Neural progenitor cell (in vitro differentiated cells): ENCODE measurements around the gene STX8. TPM values are rescaled to one million over a fixed set of nuclear protein-coding genes. Genes with fewer than 3 reads are reported as not detected.

Experiments used
- DNase-seq: peaks from one replicate; pipeline ENCODE4 v3.0.0-alpha.2; 2016; ENCODE audit warnings: low spot score
- H2AFZ ChIP-seq: fragments of 200-600 bp; sonication (generic); replicated peaks from 2 replicates; pipeline ENCODE4 v1.6.1; 2016; ENCODE audit warnings: antibody characterized with exemption
- H3F3A ChIP-seq: fragments of 200-600 bp; sonication (generic); 2 replicates; pipeline ENCODE4 v1.6.1; 2016; ENCODE audit warnings: antibody characterized with exemption, low read depth
- H3K27ac ChIP-seq: fragments of 200-600 bp; sonication (generic); 2 replicates; pipeline ENCODE4 v1.5.1; 2016; ENCODE audit warnings: mild to moderate bottlenecking
- H3K27me3 ChIP-seq: fragments of 200-600 bp; sonication (generic); 2 replicates; pipeline ENCODE4 v1.6.1; 2016; ENCODE audit warnings: mild to moderate bottlenecking, moderate library complexity
- H3K36me3 ChIP-seq: fragments of 200-600 bp; sonication (generic); 2 replicates; pipeline ENCODE4 v1.5.1; 2016
- H3K4me1 ChIP-seq: fragments of 200-600 bp; sonication (generic); 2 replicates; pipeline ENCODE4 v1.6.1; 2016; ENCODE audit warnings: mixed run types
- H3K4me2 ChIP-seq: fragments of 200-600 bp; sonication (generic); 2 replicates; pipeline ENCODE4 v1.6.1; 2016
- H3K4me3 ChIP-seq: fragments of 200-600 bp; sonication (generic); 2 replicates; pipeline ENCODE4 v1.5.1; 2016
- H3K79me2 ChIP-seq: fragments of 200-600 bp; sonication (generic); 2 replicates; pipeline ENCODE4 v1.6.1; 2016; ENCODE audit warnings: low read depth
- H3K9ac ChIP-seq: fragments of 200-600 bp; sonication (generic); 2 replicates; pipeline ENCODE4 v1.6.1; 2016
- H3K9me3 ChIP-seq: fragments of 200-600 bp; sonication (generic); 2 replicates; pipeline ENCODE4 v1.5.1; 2016; ENCODE audit warnings: low read depth
- H4K20me1 ChIP-seq: fragments of 200-600 bp; sonication (generic); 2 replicates; pipeline ENCODE4 v1.6.1; 2016; ENCODE audit warnings: low read depth
- H3K27ac Mint-ChIP-seq: 3 replicates; pipeline ENCODE4 v1.8.0; 2021; ENCODE audit warnings: mixed read lengths
- H3K27me3 Mint-ChIP-seq: 2 replicates; pipeline ENCODE4 v1.8.0; 2022; ENCODE audit warnings: low read depth, mild to moderate bottlenecking, inconsistent platforms, moderate library complexity, mixed read lengths; ENCODE audit not compliant: insufficient read depth
- H3K36me3 Mint-ChIP-seq: 3 replicates; pipeline ENCODE4 v1.8.0; 2021; ENCODE audit warnings: mixed read lengths
- H3K4me1 Mint-ChIP-seq: 3 replicates; pipeline ENCODE4 v1.8.0; 2021; ENCODE audit warnings: mixed read lengths
- H3K4me3 Mint-ChIP-seq: 3 replicates; pipeline ENCODE4 v1.8.0; 2021; ENCODE audit warnings: mild to moderate bottlenecking, moderate library complexity, mixed read lengths
- H3K9me3 Mint-ChIP-seq: 3 replicates; pipeline ENCODE4 v1.8.0; 2020; ENCODE audit warnings: mixed read lengths
- EZH2 ChIP-seq: fragments of 200-600 bp; sonication (generic); IDR thresholded peaks from 2 replicates; pipeline ENCODE4 v1.6.1; 2017; ENCODE audit warnings: antibody characterized with exemption, mild to moderate bottlenecking, moderate library complexity
- EZH2phosphoT487 ChIP-seq: fragments of 200-600 bp; sonication (generic); IDR thresholded peaks from 2 replicates; pipeline ENCODE4 v1.6.1; 2017; ENCODE audit warnings: antibody characterized with exemption
- total RNA-seq: library from RNA; depleted of rRNA; stranded (reverse); fragments of >200 nt; gene quantifications from 2 replicates; pipeline ENCODE4 v1.2.3, GENCODE V29; 2015; ENCODE audit warnings: low replicate concordance
- TF ChIP-seq, protein P1 (sequence below): fragments of 200-600 bp; sonication (generic); IDR thresholded peaks from 2 replicates; pipeline ENCODE4 v1.5.1; 2017; ENCODE audit warnings: antibody characterized with exemption, mild to moderate bottlenecking

The STX8 gene
- total RNA-seq, 1 donor from 2014 or later, result 79.7 TPM

DNA sequence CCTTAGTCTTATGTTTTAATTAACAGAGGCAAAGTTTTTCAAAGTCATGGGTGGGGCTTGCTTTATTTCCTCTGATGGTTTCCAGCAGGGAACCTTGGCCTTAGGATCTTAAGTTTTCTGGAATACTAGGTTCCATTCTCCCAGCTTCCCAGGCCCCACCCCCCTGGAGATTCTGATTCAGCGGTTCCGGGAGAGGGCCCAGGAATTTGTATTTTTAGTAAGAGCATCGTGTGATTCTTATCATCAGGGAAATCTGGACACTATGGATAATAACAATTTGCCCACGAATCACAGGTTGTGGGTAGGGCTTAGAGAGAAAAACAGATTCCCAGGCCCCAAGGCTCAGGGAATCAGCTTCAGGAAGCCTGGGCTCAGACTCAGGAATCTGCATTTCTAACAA, 290.7 kb downstream of the STX8 start:
- no peaks in the 10 kb centered on the region for H3K4me1 ChIP-seq
- no peak overlapping the region for H3K4me3 ChIP-seq
- TF ChIP-seq EZH2phosphoT487 (no peak), EZH2 (no peak)
- TF ChIP-seq, protein P1, sequence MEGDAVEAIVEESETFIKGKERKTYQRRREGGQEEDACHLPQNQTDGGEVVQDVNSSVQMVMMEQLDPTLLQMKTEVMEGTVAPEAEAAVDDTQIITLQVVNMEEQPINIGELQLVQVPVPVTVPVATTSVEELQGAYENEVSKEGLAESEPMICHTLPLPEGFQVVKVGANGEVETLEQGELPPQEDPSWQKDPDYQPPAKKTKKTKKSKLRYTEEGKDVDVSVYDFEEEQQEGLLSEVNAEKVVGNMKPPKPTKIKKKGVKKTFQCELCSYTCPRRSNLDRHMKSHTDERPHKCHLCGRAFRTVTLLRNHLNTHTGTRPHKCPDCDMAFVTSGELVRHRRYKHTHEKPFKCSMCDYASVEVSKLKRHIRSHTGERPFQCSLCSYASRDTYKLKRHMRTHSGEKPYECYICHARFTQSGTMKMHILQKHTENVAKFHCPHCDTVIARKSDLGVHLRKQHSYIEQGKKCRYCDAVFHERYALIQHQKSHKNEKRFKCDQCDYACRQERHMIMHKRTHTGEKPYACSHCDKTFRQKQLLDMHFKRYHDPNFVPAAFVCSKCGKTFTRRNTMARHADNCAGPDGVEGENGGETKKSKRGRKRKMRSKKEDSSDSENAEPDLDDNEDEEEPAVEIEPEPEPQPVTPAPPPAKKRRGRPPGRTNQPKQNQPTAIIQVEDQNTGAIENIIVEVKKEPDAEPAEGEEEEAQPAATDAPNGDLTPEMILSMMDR, result no peak
- no peaks in the 10 kb centered on the region for H3K79me2 ChIP-seq
- Mint-ChIP-seq H3K9me3 (no peaks in the 10 kb centered on the region), H3K27ac (no peak overlapping the region), H3K4me1 (peaks cover 15% of the 10 kb centered on the region), H3K36me3 (no peaks in the 10 kb centered on the region), H3K27me3 (peaks cover 7% of the 10 kb centered on the region), H3K4me3 (no peak overlapping the region)
- H3K36me3 ChIP-seq, result no peaks in the 10 kb centered on the region
- no peaks in the 10 kb centered on the region for H4K20me1 ChIP-seq
- no peak overlapping the region for H3K9ac ChIP-seq
- H3K27me3 ChIP-seq, result no peaks in the 10 kb centered on the region
- no peaks in the 10 kb centered on the region for H3F3A ChIP-seq
- no peak overlapping the region for H3K4me2 ChIP-seq
- H2AFZ ChIP-seq, result no peak overlapping the region
- H3K27ac ChIP-seq, result no peak overlapping the region
- no peaks in the 10 kb centered on the region for H3K9me3 ChIP-seq
- no peak for DNase-seq

GRCh38 chr17:9283909-9284308, 291.7 kb downstream of the STX8 start:
- Histone ChIP-seq H3K4me2 (no peak overlapping the region), H3K9me3 (no peaks in the 10 kb centered on the region), H3K27ac (no peak overlapping the region), H3K27me3 (no peaks in the 10 kb centered on the region), H3K4me3 (no peak overlapping the region), H3K79me2 (no peaks in the 10 kb centered on the region), H3F3A (no peaks in the 10 kb centered on the region), H3K9ac (no peak overlapping the region), H3K4me1 (no peaks in the 10 kb centered on the region), H3K36me3 (no peaks in the 10 kb centered on the region), H4K20me1 (no peaks in the 10 kb centered on the region), H2AFZ (no peak overlapping the region)
- TF ChIP-seq EZH2phosphoT487, result no peak
- no peak for TF ChIP-seq EZH2
- TF ChIP-seq, protein P1, result no peak
- Mint-ChIP-seq H3K4me3 (no peak overlapping the region), H3K36me3 (no peaks in the 10 kb centered on the region), H3K9me3 (no peaks in the 10 kb centered on the region), H3K27me3 (peaks cover 7% of the 10 kb centered on the region), H3K4me1 (peaks cover 13% of the 10 kb centered on the region), H3K27ac (no peak overlapping the region)
- no peak for DNase-seq

DNA sequence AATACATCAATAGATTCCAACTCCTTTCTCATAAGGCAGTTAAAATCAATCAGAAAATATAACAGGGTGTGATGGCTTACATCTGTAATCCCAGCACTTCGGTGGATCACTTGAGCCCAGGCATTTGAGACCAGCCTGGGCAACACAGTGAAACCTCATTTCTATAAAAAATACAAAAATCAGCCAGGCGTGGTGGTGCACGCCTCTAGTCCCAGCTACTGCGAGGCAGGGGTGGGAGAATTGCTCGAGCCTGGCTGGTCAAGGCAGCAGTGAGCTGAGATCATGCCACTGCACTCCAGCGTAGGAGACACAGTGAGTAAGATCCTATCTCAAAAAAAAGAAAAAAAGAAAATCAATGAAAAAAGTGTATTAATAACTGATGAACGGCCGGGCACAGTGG, 295.7 kb downstream of the STX8 start:
- no peak overlapping the region for H3K4me3 Mint-ChIP-seq
- H4K20me1 ChIP-seq, result no peaks in the 10 kb centered on the region
- no peak for TF ChIP-seq EZH2phosphoT487
- no peak for TF ChIP-seq EZH2
- TF ChIP-seq, protein P1, result no peak
- no peaks in the 10 kb centered on the region for H3K36me3 Mint-ChIP-seq
- no peak overlapping the region for H2AFZ ChIP-seq
- H3K27ac Mint-ChIP-seq, result no peak overlapping the region
- no peaks in the 10 kb centered on the region for H3K27me3 ChIP-seq
- no peaks in the 10 kb centered on the region for H3F3A ChIP-seq
- H3K4me3 ChIP-seq, result no peak overlapping the region
- no peaks in the 10 kb centered on the region for H3K27me3 Mint-ChIP-seq
- H3K27ac ChIP-seq, result no peak overlapping the region
- no peak overlapping the region for H3K4me2 ChIP-seq
- no peaks in the 10 kb centered on the region for H3K9me3 ChIP-seq
- H3K9ac ChIP-seq, result no peak overlapping the region
- DNase-seq, result no peak
- H3K36me3 ChIP-seq, result no peaks in the 10 kb centered on the region
- H3K4me1 Mint-ChIP-seq, result peaks cover 3% of the 10 kb centered on the region
- no peaks in the 10 kb centered on the region for H3K79me2 ChIP-seq
- no peaks in the 10 kb centered on the region for H3K9me3 Mint-ChIP-seq
- H3K4me1 ChIP-seq, result no peaks in the 10 kb centered on the region
